ENCODE results near the gene DEXI.

DEXI gene

DNA sequence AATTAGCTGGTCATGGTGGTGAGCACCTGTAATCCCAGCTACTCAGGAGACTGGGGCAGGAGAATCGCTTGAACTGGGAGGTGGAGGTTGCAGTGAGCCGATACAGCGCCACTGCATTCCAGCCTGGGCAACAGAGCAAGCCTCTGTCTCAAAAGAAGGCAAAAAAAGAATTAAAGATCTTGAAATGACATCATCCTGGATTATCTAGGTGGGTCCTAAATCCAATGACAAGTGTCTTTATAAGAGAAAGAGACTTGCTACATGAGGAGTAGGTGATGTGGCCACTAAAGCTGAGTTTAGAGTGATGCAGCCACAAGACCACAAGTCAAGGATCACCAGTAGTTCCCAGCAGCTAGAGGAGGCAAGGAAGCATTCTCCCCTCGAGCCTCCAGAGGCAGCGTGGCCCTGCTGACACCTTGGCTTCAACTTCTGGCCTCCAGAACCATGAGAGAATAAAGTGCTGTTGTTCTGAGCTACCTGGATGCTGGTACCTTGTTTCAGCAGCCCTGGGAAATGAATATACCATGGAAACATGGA, 49.4 kb downstream of the DEXI start:
- DNase-seq (ENCODE audit: low spot score), result no peak

GRCh38 chr16:10889855-10890254, 52.4 kb downstream of the DEXI start:
- no peak for DNase-seq (ENCODE audit: low spot score)

DNA sequence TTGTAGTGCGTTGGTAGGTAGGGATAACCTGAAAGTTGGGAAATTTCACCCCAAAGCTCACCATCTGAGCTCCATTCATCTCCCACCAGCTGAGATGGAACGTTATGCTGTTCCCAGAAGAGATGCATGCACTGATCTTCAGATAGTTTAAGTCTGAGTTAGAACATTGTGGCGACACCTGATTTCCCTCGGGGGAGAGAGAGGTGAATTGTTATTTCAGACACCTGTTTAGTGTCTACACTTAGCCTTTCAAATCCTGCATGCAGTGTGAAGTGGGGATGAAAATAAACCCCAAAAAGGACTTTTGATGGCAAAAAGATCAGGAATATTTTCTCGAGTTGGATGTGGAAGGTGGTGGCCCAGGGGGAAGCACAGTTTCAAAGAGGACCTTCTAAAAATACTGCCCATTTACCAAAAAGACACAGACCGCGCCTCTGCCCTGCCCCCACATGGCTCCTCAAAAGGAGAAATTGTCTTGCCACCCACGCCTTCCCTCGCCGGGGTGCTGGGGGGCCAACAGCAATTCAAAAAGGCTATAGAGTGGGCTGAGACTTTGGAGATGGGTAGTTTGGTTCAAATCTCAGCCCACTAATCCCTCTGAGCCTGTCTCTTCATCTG, 53.8 kb downstream of the DEXI start:
- no peak for DNase-seq (ENCODE audit: low spot score)

- no peak for DNase-seq (ENCODE audit: low spot score)
Measured at GRCh38 chr16:10885246-10885645, 57.0 kb downstream of the DEXI start.

DNA sequence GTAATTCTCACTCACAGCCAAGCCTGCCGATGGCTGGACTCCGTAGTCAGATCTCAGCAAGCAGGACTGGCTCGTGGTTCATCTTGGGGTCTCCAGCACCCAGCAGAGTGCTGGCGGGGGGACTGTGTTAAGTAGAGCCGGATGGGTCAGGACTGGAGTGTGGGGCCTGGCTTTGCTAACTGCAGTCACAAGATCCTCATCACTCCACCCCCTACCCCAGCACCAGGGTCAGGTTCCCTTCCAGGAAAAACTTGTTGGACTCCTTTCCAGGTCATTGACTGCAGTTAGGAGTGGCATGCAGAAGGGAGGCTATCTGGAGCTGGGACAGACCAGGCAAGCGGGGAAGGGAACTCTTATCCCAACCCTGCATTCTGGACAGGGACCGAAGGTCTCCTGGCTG, 59.3 kb downstream of the DEXI start:
- no peak for DNase-seq (ENCODE audit: low spot score)

GRCh38 chr16:10881479-10882030, 60.7 kb downstream of the DEXI start:
- DNase-seq (ENCODE audit: low spot score), result no peak

DNA sequence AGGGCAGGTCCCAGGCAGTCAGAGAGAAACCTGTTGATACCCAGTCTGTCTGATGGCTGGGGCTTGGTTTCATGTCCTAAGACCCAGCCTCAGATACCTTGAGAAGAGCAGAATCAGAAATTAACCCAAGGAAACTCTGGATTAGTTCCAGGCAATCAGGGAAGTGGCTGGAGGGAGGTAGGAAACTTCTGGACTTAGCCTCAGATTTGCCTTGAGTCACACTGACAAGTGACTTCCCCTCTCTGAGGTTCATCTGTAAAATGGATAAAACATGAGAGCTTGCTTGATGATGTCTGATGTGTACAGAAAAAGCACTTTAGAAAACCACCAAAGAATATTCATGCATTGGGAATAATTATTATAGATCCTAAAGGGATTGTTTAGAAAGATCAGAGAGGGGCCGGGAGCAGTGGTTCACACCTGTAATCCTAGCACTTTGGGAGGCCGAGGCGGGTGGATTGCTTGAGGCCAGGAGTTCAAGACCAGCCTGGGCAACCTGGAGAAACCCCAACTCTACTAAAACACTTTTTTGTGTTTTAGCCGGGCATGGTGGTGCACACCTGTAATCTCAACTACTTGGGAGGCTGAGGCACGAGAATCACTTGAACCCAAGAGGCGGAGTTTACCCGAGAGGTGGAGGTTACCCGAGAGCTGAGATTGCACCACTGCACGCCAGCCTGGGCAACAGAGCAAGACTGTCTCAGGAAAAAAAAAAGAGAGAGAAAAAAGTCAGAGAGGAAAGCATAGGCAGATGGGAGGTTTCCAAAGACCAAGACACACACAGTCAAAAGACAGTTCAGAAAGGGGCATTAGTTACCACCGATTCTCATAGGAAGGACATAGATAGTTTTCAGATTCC, 61.4 kb downstream of the DEXI start:
- DNase-seq (ENCODE audit: low spot score), result no peak

DNA sequence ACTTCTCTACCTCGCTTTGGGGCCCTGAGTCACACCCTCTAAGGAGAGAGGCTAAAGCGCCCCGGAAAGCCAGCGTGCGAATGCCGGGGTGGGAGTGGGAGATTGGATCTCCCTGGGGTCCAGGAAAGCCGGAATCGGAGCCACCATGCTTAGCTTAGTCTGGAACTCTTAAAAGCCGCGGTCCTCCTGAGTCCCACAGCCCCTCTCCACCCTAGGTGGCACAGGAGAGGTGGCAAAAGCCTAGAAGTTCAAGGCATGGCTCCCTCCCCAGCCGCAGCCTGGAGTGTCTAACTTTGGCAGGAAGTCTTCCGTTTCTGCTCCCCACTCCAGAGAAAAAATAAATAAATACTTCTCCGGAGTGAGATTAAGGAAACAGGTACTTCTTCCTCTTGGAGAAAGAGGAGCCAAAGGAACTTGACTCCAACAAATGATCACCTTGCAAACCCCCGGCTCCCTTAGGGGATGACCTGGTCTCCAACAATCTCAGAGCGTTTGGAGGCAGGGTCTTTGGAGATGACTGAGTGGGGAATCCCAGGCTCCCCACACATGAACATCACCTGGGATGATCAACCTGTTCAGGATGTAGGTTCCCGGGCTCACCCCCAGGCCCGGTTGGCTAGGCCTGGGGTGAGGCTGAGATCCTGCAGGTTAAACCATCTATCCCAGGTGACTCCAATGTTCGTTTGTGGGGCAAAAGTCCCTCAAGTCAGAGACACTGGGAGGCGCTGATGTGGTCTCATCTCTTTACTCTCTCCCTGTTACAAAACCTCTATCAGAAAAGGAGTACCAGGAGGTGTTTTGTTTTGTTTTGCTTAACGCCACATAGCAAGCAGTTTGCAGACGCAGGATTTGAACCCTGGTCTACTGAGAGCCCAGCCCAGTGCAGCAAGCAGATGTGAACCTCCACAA, 62.3 kb downstream of the DEXI start:
- no peak for DNase-seq (ENCODE audit: low spot score)
